SW 1271 (cell line): ENCODE measurements around the gene DHRS4L2.
"Not testable (repeated sequence)": the region's sequence is repeated elsewhere in the genome, so short reads cannot be mapped to it uniquely, and the experiment has no call there.

Source experiments
- DNase-seq, 2 experiments: peaks; one replicate each; lab custom pipeline; 2025; lab: John Stamatoyannopoulos, UW

DHRS4L2 gene

DNA sequence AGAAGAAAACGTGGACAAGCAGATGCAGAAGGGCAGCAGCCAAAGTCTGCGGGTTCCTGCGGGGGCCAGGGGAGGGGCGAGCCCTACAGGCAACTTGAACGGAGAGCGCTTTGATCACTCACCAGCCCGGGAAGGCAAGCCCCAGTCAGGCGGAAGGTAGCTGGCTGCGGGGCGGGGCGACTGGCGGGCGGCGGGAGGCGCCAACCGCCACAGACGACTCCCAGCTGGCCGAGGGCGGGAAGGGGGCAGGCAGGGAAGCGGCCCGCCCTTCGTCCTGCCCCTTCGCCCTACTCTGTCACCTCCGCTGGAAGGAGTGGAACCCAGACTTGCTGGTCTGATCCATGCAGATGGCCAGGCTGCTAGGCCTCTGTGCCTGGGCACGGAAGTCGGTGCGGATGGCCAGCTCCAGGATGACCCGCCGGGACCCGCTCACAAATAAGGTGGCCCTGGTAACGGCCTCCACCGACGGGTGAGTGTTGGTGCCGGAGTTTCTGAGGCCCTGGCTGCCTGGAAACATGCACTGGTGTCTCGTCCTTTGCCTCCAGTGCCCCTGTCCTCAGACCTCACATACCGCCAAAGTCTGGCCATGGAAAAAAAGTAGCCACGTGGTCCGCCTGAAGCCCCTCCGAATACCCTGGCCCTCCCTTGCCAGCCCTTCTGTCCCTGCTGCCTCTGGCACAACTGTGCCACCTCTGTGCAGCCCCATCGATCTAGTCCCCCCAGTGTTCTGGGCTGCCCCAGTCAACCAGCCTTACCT lies at the start of gene DHRS4L2:
Gene DHRS4L2, plus strand, starts transcription at position 323 of the 757 bp plus-strand sequence. Its CDS starts 19 bp downstream, at position 342.
- DNase-seq: peak in 1 of 2 experiments; percentile 73

DNA sequence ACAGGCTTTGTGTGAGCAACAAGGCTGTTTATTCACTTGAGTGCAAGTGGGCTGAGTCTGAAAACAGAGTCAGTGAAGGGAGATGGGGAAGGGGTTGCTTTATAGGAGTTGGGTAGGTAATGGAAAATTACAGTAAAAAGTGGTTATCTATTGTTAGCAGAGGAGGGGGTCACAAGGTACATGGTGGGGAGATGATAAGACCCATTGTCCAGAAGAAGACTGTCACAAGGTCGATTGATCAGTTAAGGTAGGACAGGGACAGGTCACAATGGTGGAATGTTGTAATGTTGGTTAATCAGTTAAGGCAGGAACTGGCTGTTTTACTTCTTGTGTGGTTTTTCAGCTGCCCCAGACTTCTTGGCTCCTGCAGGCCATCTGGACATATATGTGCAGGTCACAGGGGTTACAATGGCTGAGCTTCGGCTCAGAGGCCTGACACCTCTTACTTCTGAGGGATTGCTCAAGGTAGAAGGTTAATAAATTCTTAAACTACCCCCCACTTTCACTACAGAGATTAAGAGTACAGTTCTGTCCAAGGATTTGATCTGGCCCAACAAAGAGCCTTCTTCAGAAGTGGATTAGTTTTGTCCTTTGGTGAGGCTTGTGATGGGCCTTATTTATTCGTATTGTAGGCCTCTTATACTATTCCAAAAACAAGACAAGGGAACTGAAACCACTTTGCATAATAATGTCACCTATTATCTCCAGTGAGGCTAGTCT lies 49.0 kb upstream of the DHRS4L2 start:
- DNase-seq: no peak

DNA sequence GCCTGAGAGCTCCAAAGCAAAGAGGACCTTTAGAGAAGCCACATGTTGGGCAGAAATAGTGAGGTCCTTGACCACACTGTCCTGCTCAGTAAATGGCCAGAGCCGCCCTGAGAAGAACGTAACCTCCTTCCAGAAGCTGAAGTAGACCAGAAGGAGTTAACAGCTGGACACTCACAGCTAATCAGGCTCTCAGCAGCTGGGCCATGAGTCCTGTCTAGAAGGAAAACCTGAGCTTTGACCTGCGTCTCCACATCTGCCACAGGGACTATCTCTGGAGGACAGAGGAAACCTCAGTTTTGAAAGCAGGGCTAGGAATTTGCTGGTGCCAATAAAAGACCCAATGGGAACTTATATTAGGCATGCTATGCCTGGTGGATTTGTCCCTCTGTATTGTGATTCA lies 47.5 kb upstream of the DHRS4L2 start:
- no peak for DNase-seq

DNA sequence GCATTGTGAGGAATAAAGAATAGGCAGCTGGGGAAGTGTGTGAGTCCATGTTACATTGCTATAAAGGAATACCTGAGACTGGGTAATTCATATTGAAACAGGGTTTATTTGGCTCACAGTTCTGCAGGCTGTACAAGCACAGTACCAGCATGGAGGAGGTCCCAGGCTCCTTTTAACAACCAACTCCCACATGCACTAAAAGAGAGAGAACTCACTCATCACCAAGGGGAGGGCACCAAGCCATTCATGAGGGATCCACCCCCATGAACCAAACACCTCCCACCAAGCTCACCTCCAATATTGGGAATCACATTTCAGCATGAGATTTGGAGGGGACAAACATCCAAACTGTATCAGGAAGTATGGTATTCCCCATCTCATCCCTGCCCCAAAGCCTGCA lies 47.1 kb upstream of the DHRS4L2 start:
- no peak for DNase-seq

DNA sequence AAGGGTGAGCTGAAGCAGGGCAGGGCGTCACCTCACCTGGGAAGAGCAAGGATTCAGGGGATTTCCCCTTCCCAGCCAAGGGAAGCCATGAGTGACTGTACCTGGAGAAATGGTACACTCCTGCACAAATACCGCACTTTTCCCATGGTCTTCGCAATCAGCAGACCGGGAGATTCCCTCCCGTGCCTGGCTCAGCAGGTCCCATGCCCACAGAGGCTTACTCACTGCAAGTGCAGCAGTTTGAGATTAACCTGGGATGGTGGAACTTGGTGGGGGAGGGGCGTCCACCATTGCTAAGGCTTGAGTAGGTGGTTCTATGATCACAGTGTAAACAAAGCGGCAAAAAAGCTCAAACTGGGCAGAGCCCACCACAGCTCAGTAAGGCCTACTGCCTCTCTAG lies 46.1 kb upstream of the DHRS4L2 start:
- DNase-seq: no peak

DNA sequence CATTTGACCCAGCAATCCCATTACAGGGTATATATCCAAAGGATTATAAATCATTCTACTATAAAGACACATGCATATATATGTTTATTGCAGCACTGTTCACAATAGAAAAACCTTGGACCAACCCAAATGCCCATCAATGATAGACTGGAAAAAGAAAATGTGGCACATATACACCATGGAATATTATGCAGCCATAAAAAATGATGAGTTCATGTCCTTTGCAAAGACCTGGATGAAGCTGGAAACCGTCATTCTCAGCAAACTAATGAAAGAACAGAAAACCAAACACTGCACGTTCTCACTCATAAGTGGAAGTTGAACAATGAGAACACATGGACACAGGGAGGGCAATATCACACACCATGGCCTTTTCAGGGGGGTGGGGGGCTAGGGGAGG lies 39.7 kb upstream of the DHRS4L2 start:
- not testable (repeated sequence) for DNase-seq

DNA sequence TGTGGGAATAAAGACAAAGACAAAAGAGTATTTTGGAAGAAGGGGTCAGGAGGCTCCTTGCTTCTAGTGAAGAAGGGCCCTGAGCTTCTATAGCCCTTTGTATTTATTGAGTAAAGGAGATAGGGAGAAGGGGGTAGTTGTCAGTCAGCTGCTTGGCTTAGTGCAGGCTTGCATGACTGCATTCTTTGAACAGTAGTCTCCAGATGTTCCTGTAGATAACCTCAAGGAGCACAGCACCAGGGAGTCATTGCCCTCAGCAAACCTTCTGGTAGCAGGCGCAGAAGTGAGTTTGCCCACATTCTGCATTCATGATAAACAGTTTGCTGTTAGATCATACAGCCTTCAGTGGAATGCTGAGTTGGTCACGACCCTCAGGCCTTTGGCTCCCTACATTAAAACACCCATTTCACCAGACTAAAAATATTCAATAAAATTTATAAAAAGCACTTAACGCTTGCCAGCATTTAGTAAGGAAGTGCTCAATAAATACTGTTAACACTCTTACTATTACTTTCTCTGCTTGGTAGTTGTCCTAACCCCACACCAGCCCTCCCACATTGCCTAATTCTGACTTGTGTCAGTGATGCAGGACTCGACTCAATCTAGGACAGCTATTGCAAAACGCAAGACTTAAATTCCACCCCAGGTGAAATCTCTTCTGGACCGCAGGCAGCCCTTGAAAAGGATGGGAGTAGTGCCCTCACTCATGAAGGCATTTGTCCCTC lies 38.2 kb upstream of the DHRS4L2 start:
- no peak for DNase-seq

DNA sequence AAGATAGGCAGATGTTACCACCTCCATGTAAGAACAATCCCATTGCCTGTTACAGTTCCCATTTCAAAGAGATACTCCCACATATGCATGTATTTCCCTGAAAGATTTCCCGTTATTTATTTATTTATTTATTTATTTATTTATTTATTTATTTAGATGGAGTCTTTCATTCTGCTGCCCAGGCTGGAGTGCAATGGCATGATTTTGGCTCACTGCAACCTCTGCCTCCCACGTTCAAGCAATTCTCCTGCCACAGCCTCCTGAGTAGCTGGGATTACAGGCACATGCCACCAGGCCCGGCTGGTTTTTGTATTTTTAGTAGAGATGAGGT lies 37.6 kb upstream of the DHRS4L2 start:
- DNase-seq: not testable (repeated sequence)

DNA sequence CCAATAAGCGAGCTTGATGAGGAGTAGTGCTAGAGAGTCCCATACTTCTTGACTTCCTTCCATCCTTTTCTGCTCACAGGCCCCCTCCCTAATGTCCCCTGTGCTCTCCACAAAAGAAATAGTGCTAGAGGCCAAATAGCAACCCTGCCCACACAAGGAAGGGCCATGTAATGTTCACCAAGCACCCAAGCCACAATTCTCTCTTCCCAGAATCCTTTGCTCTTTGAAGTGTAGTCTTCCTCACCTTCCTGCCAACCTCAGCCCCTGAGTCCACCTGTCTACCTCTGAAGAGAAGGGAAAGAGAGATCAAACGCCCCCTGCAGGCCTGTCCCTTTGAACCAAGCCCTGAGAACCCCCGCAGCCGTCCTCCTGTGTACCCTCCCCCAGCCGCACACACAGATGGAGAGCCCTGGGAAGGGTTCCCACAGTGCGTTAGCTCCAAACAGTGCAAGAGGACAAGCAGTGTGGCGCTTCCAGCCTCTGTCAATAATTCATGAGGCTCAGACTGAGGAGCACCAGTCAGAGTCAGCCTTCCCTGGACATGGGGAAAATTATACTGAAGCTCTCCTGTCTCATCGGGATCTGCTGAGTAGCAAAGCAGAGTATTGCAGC lies 37.0 kb upstream of the DHRS4L2 start:
- no peak for DNase-seq

DNA sequence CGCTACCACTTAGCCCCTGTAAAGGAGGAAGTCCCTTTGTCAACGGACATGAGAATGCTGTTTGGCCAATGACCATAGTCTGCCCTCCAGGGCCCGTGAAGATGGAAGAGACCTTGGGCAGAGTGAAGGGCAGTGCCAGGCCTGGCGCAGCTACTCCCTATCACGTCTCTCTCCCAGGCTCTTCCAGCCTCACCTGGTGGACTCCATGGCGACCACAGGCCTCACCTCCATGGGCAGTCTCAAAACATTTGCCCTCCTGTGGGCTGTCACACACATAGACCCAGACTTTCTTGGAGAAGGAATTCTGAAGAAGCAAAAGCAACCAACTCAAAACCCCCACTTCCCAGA lies 35.6 kb upstream of the DHRS4L2 start:
- not testable (repeated sequence) for DNase-seq

DNA sequence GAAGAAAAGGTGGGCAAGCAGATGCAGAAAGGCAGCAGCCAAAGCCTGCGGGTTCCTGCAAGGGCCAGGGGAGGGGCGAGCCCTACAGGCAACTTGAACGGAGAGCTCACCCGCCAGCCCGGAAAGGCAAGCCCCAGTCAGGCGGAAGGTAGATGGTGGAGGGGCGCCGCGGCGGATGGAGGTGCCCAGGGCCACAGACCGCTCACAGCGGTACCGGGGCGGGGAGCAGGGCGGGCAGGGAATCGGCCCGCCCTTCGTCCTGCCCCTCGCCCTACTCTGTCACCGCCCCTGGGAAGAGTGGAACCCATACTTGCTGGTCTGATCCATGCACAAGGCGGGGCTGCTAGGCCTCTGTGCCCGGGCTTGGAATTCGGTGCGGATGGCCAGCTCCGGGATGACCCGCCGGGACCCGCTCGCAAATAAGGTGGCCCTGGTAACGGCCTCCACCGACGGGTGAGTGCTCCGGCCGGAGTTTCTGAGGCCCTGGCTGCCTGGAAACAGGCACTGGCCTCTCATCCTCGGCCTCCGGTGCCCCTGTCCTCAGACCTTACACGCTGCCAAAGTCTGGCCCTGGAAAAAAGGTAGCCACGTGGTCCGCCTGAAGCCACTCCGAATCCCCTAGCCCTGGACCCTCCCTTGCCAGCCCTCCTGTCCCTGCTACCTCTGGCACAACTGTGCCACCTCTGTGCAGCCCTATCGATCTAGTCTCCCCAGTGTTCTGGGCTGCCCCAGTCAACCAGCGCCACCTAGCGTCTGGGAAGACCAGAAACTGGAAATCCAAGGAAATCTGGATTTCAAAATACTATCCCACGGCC lies 35.1 kb upstream of the DHRS4L2 start, which contains the start of gene DHRS4:
Gene DHRS4, plus strand, starts transcription at position 307 of the 815 bp plus-strand sequence. Its CDS starts 19 bp downstream, at position 326.
- peak; percentile 36 to 73 for DNase-seq

DNA sequence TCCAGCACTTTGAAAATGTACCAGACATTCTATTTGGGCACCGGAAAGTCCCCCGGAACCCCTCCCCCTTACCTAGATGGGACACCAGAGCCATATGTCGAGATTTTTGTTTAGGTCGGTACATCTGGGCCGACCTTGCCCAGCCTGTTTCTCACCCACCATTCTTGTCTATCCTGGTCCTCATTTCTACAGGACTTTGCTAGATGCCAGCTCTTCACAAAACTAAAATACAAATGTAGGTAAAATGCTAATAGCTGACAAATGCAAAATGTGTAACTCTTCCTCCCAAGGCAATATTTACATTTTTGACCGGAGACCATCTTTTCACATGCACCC lies 34.5 kb upstream of the DHRS4L2 start:
- DNase-seq: not testable (repeated sequence)

DNA sequence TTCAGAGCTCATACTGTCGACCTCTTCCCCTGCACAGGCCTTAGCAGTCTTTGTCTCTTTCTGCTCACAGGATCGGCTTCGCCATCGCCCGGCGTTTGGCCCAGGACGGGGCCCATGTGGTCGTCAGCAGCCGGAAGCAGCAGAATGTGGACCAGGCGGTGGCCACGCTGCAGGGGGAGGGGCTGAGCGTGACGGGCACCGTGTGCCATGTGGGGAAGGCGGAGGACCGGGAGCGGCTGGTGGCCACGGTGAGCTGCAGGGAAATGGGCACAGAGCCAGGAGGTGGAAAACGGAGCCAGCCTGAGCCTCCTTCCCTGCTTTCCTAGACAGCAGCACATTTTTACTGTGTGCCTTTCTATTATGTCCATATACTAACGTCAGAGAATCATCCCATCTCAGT lies 33.8 kb upstream of the DHRS4L2 start:
- not testable (repeated sequence) for DNase-seq

DNA sequence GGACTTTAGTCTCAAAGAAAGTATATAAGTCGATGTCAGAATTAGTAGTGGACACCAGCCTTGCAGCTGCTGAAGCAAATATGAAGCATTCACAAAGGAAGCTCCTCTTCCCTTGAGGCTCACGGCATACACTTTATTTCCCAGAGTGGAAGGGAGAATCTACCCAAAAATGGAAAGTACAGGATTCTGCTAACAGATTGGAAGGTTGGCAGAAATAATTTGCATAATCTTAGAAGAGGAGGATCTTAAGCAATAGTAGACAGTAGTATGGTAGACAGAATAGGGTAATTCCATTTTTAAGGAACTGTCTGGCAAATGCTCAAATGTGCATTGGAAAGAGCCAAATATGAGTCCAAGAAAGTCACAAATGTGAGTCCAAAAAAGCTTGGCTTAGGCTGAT lies 32.9 kb upstream of the DHRS4L2 start:
- not testable (repeated sequence) for DNase-seq

DNA sequence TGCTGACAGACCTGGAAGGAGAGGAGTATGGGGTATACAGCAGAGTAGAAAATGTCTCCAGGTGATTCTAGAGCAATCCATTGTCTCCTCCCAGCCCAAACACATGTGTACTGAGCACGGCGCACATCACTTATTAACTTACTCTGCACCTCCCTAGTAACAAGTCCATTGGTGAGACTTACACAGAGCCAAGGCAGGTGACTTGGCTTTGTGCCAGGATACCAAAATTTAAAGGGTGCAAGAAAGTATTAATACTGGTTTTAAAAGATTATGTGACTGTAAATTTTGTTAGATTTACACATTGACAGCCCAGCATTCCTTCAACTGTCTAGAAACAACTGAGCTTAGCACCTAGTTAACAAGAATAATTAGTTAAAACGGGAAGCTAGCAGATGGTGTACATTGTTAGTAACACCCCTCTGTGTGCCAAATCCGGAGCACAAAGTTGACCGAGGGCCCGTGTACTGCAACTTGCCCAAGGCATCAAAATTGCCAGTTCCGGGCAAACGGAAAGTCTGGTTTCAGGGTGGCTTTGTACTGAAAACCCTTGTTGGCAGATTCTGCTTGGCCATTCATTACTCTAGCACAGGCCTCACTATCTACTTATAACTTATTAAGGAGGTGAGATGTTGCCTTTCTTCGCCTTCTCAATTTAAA lies 30.7 kb upstream of the DHRS4L2 start:
- not testable (repeated sequence) for DNase-seq

DNA sequence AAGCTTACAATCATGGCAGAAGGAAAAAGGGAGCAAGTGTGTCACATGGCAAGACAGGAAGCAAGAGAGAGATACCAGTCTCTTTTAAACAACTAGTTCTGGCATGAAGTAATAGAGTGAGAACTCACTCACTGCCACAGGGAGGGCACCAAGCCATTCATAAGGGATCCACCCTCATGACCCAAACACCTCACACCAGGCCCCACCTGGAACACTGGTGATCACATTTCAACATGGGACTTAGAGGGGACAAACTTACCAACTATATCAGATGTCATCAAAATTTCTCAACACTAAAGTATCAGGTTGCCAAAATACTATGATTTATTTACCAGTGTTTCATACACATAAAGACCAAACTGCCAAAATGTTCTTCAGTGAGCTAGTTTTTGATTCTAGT lies 27.8 kb upstream of the DHRS4L2 start:
- not testable (repeated sequence) for DNase-seq

DNA sequence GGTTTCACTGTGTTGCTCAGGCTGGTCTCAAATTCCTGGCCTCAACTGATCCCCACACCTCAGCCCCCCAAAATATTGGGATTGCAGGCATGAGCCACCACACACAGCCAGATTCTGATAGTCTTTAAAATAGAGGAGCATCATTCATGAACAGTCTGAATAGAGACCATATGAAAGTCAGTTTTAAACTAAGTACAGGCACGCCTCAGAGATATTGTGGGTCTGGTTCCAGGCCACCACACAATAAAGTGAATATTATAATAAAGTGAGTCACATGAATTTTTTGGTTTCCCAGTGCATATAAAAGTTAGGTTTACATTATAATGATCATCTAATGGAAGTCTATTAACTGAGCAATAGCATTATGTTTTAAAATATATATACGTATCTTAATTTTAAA lies 27.0 kb upstream of the DHRS4L2 start:
- not testable (repeated sequence) for DNase-seq

DNA sequence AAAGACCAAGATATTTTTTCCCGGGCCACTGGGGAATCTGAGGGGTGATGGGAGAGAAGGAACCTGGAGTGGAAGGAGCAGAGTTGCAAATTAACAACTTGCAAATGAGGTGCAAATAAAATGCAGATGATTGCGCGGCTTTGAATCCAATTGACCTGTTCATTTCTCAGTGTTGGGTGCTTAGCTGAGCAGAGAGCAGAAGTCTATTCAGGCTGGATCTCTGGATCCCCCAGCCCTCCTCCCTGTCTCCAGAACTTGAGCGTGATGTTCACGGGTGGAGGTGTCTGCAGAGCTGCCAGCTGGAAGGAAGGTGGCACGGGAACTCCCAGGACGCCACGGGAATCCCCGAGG lies 19.6 kb upstream of the DHRS4L2 start:
- not testable (repeated sequence) for DNase-seq

DNA sequence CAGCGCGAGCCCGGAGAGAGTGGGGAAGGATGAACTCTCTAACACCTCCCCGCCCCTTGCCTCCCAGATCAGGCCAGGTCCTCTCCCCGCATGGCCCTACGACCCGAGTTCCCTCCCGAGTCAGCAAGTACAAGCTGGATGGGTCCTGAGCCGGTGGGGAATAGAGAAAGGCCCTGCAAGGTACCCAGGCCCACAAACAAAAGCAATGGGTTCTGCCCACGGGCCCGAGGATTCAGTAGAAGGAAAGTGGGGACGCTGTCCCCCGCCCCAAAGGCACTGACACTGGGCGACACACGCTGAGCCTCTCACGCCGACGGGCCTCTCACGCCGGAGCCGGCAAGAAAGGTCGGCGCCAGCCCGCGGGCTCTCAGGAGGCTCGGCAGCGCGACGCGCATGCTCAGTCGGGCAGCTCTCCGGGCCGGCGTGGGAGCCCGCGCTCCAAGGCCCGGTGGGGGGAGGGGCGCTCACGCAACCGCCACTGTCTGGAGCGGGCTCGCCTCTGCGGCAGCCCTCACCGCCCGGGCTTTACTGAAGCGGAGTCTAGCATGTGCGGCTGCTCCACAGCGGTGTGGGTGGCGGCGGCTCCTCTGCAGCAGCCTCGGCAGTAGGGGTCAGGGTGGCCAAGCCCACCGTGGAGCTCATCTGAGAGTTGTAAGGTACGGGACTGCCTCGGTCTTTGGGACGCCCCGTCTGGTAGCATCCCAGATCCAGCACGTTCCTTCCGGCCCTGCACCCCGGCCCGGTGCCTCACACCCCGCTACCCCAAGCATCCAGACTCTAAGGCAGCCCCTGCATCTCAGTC lies 19.0 kb upstream of the DHRS4L2 start:
- not testable (repeated sequence) for DNase-seq

DNA sequence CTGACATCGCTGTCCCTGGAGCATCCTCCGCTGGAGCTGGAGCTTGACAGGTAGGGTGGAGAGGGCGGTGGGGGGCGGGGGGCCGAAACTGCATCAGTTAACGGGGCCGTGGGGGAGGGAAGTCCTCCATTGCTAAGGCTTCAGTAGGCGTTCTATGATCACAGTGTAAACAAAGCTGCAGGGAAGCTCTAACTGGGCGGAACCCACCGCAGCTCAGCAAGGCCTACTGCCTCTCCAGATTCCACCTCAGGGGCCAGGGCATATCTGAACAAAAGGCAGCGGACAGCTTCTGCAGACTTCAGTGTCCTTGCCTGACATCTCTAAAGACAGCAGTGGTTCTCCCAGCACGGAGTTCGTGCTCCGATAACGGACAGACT lies 18.5 kb upstream of the DHRS4L2 start:
- DNase-seq: not testable (repeated sequence)
